SK-MEL-5 (cell line): ENCODE measurements around the gene VSTM2B. TPM values are rescaled to one million over a fixed set of nuclear protein-coding genes. Genes with fewer than 3 reads are reported as not detected.

Experiments used
- DNase-seq: peaks from one replicate; pipeline ENCODE4 v3.0.0-alpha.2; 2016; ENCODE audit warnings: low read depth, low spot score
- in situ Hi-C: cut with HindIII; loops from 2 replicates; pipeline ENCODE4 v1.10.0; 2016; ENCODE audit warnings: low sequenced_read_pairs, high pct_unique_total_duplicates, low pct_unique_long_range_greater_than_20kb
- total RNA-seq: library from RNA; depleted of rRNA; stranded (reverse); fragments of >200 nt; shearing (Covaris generic); gene quantifications from 2 replicates; pipeline ENCODE4 v1.2.3, GENCODE V29; 2014

The VSTM2B gene
- total RNA-seq, 1 experiment from 2014 or later: not detected

DNA sequence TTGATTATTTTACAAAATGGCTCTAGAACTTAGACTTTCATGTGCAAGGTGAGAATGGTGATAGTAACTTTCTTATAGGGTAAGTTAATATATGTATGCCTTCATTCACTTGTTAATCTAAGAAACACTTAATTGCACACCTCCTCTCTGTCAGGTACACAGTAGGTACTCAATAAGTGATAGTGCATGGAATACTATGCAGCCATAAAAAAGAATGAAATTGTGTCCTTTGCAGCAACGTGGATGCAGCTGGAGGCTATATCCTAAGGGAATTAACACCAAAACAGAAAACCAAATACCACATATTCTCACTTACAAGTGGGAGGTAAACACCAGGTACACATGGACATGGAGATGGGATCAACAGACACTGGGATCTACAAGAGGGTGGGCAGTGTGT lies 17.6 kb upstream of the VSTM2B start:
- no peak for DNase-seq
- in situ Hi-C loops: no loop called here

DNA sequence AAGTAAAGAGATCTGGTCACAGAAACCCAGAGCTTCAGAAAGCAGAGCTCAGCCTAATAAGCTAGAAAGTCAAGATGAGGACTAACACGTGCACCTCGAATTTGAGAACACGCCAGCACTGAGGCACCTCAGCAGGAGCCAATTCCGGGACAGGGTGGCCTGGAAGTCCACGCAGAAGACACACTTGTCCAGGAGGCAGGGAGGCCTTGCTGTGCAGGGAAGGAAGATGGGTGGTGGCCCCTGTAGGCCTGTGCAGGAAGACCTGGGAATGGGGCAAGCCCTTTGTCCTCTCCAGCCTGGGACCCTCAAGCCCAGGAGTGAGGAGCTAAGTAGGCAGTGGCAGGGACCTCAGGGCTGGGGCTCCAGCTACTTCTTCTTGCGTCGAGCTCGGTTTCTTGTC lies 16.3 kb upstream of the VSTM2B start:
- in situ Hi-C loops: no loop called here

DNA sequence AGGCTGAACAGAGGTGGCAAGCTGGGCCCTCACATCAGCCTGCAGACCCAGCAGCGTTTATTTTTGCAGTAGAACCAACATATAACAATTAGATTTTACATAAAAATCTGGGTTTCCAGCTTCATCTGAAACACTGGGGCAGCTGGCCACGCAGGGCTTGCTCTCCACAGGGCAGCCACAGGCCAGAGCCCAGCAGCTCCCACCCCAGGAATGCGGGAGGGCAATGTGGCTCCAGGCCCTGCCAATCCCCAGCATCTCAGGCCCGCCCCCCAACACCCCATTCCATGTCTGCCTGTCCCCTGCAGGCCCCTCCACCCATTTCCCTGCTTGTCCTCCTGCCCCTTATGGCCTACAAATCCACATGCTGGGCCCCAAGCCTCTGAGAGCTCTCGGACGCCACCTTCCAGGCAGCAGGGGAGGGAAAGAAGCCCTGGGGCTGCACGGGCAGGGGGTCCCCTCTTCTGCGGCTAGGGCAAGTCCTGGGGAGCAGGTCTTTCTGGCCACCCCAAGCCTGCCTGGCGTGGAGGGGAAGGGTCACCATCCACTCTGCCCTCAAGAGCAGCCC lies 15.0 kb upstream of the VSTM2B start:
- in situ Hi-C loops: no loop called here
- DNase-seq: no peak

More for the DNA sequence above, 16.3 kb upstream of the VSTM2B start:
- no peak for DNase-seq

DNA sequence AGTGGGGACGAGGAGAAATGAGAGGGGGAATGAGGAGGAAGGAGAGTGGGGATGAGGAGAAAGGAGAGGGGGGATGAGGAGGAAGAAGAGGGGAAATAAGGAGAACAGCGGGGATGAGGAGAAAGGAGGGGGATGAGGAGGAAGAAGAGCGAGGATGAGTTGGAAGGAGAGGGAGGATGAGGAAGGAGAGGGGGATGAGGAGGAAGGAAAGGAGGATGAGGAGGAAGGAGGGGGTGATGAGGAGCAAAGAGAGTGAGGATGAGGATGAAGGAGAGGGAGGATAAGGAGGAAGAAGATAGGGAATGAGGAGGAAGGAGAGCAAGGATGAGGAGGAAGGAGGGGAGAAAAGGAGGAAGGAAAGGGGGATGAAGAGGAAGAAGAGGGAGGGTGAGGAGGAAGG lies 14.0 kb upstream of the VSTM2B start:
- DNase-seq: no peak
- in situ Hi-C loops: no loop called here

DNA sequence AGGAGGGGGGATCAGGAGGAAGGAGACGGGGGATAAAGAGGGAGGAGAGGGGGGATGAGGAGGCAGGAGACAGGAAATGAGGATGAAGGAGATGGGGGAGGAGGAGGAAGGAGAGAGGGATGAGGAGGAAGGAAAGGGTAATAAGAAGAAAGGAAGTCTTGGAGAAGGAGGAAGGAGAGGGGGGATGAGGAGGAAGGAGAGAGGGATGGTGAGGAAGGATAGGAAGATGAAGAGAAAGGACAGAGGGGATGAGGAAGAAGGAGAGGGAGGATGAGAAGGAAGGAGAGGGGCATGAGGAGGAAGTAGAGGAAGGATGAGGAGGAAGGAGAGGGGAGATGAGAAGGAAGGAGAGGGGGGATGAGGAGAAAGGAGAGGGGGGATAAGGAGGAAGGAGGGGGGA lies 13.0 kb upstream of the VSTM2B start:
- DNase-seq: no peak
- in situ Hi-C loops: no loop called here

GRCh38 chr19:29514525-29515232 lies 11.1 kb upstream of the VSTM2B start:
- DNase-seq: no peak
- in situ Hi-C loops: no loop called here

DNA sequence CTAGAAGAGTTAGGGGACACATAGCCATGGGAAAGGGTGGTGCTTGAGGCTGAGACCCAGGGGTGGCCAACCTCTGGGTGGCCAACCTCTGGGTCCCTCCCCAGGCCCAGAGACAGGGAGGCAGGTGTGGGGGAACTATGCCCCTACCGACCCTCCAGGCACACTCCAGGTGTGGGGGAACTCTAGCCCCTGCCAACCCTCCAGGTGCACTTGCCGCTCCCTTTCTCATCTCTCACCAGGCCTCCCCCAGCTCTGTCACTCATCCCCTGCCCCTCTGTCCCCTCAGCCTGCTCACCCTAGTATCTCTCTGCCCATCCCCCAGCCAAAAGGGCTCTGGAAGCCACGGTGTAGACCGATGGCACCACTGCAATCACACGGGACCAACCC lies 10.6 kb upstream of the VSTM2B start:
- in situ Hi-C loops: no loop called here

DNA sequence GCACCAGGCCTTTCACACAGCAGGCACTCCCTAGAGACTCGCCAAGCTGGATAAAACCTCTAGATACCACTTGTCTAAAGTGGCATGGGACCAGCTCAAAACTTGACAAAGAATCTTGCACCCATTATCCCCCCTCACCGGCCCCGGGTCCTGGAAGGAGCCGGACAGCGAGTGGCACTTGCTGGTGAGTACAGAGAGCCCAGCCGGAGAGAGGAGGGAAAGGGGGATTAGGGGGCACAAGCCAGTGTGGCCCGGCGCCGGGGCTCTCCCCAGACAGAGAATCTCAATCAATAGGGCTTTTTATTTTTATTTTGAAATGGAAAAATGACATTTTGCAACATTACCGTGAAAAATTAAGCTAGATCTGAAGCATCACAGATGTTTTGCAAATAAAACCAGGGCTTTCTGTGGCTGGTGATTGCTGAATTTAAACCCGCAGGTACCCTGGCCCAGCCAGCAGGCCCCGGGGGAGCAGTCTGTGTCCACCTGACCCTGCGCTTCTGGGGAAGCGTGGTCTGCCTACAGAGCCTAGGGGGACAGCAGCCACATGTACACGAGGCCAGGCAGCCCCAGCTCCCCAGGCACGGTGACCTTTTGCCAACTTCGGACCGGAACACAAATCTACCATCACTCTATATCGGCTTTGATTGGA lies 10.0 kb upstream of the VSTM2B start:
- DNase-seq: no peak
- in situ Hi-C loops: no loop called here

More for the DNA sequence above, 10.6 kb upstream of the VSTM2B start:
- DNase-seq: no peak

- in situ Hi-C loops: no loop called here
- DNase-seq: no peak
Observed at GRCh38 chr19:29516358-29516725, 9.5 kb upstream of the VSTM2B start.

DNA sequence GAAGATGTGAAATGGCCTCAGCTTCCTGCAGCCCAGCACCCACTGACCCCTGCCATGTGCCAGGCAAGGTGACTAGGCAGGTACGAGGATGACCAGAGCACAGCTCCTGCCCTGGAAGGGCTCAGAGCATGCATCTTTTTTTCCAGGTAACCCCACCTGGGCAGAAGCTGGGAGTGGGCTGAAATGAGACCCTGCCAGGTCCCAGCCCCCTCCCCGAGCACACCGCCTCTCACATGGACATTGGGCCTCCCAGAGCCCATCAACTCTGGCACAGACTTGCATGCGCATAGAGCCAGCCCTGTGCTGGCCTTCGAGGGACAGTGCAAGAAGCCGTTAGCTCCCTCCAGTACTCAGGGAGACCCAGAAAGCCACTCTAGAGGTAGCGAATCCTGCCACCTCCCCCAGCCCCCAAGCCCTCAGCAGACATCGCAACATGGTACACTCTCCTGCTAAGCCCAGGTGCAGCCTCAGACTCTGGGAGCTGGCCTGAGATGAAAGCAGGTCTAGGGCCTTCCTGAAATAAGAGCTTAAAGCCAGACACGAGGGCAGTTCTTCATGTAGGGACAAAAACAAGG lies 8.9 kb upstream of the VSTM2B start:
- DNase-seq: no peak
- in situ Hi-C loops: no loop called here

DNA sequence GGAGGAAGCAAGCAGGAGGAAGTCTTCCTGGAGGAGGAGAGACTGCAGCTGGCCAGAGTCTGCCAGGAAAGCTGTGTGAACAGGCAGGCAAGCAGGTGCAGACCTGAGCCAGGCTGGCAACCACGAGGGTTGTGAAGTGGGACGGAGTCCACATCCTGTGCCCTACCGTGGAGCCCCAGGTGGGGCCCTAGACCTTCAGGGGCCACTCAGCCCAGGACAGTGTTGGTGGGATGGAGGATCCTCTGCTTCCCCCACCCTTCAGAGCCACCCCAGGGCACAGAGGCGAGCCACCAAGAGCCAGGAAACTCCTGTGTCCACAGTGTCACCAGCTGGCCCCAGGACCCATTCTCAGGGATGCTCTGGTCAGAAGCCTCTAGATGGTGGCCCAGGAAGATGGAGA lies 8.4 kb upstream of the VSTM2B start:
- in situ Hi-C loops: no loop called here
- DNase-seq: no peak

DNA sequence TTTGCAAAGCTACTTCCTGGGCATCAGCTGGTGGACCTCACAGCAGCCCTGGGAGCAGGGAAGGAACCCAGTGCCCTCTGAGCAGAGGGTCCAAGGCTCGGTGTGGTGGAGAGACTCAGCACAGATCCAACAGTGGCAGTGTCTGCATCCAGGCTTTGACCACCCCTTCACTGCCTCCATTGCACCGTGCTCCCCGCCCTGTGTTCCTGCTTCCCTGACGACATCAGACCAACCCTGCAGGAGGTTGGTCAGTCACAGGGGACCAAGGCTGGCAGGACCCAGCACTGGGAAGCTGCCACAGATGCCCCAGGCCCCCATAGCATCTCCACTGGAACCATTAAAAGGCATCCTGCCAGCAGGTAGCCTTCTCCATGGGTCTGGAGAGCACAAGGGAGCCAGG lies 7.8 kb upstream of the VSTM2B start:
- DNase-seq: no peak
- in situ Hi-C loops: no loop called here

DNA sequence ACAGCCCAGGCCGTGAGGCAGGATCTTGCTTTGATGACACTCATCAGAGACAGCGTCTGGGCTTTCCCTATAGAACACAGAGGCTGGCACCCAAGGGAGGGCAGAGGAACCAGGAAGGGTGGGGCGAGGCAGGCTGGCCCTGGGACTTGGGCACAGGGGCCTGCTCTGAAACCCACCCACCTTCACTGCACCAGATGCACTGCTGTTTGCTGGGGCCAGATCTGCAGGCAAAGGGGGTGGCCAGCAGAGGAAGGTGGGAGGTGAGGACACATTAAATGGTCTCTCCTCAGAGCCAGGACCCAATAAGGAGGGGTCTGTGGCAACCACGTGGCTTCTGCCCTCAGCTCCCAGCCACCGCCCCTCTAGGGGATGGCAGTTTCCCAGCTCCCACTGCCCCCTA lies 6.6 kb upstream of the VSTM2B start:
- DNase-seq: no peak
- in situ Hi-C loops: no loop called here

DNA sequence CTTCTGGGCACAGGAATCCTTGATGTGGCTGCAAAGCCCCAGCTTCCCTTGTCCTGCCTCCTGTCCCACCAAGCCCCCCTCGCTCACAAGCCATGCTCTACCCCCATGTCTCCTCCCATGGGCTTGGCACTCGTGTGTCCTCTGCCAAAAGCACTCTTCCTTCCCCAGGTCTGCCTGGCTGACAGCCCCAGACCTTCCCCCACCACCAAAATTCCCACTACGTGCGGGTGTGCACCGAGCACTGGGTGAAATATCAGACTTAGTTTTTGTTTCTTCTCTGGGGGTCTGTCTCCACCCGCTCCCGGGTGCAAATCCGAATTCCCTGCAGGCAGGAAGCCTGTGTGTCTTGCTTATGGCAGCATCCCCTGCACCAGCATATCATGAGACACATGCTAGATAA lies 5.9 kb upstream of the VSTM2B start:
- in situ Hi-C loops: no loop called here
- no peak for DNase-seq

- DNase-seq: no peak
- in situ Hi-C loops: no loop called here
Observed at GRCh38 chr19:29520390-29520789, 5.4 kb upstream of the VSTM2B start.

DNA sequence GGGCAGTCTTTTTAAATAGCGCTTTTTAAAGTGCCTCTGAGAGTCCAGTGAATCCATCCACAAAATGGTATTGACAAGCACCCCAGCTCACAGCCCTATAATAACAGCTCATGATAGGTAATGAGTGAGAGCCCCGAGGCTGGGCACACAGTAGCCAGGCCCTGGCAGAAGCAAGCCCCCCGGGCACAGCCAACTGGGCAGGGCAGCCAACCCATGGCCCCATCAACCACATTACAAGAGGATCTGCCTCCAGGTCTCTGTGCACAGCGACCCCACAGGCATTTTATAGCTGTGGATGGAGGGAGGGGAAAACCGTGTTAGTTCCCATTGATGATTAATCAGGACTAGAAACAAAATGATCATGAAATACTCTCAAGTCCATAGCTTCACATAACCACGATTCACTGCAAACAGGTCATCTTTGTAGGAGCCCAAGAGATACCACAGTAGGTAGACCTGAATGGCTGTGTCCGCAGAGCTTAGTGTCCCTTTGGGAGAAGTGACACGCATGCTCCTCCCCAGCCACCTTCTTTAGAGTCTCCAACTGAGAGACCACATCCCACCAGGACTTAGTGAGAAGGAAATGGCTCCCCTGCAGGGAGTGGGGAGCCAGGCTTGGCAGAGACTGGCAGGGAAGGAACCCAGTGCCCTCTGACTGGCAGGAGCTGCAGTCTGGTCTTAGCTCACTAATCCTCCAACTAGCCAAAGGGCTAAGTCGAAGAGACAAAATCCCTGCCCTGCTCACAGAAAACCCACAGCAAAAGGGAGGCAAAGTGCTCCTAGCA lies 4.3 kb upstream of the VSTM2B start:
- in situ Hi-C loops: no loop called here
- DNase-seq: no peak

GRCh38 chr19:29523568-29523967 lies 2.2 kb upstream of the VSTM2B start:
- DNase-seq: no peak
- in situ Hi-C loops: no loop called here

- no peak for DNase-seq
Observed at GRCh38 chr19:29524201-29524911, 1.4 kb upstream of the VSTM2B start.

More at GRCh38 chr19:29524201-29524911, 1.4 kb upstream of the VSTM2B start:
- in situ Hi-C loops: no loop called here
